ENCODE data around the gene TXNRD2. TPM values are rescaled to one million over a fixed set of nuclear protein-coding genes. Genes with fewer than 3 reads are reported as not detected.

TXNRD2 gene
- total and polyA plus RNA-seq, 2 donors (not counting 1 experiment from before 2014, with no cell fraction given) = 24.8 to 36.2 TPM

DNA sequence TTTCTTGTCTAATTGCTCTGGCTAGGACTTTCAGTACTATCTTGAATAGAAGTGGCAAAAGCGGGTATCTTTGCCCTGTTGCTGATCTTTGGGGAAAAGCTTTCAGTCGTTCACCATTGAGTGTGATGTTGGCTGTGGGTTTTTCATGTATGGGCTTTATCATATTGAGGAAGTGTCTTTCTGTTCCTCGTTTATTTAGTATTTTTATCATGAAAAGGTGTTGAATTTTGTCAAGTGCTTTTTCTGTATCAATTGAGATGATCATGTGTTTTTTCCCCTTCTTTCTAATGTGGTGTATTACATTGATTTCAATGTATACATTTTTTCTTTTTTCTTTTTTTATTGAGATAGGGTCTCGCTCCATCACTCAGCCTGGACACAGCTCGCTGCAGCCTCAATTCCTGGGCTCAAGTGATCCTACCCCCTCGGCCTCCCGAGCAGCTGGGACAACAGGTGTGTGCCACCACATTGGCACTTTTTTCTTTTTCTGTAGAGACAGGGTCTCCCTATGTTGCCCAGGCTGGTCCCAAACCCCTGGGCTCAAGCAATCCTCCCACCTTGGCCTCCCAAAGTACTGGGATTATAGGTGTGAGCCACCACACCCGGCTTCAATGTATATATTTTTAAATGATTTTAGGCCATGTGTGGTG, 81.6 kb downstream of the TXNRD2 start:
- Histone ChIP-seq H3K9me3 (ENCODE audit: control extremely low read depth in 1 of 3, control insufficient read depth in 2 of 3, insufficient read depth in 1 of 3, low read length in 2 of 3) (no peaks in the 10 kb centered on the region), H3K27ac (ENCODE audit: low read length in 2 of 2) (no peak overlapping the region), H3K79me2 (ENCODE audit: control insufficient read depth, insufficient read depth, low read length) (peaks cover 14% of the 10 kb centered on the region), H3K36me3 (replicated peaks in 1 of 2; ENCODE audit: control extremely low read depth in 1 of 2, control insufficient read depth in 1 of 2, extremely low read depth in 1 of 2, insufficient read depth in 2 of 2, low read length in 1 of 2) (no peaks in the 10 kb centered on the region), H3K27me3 (replicated peaks in 1 of 4; ENCODE audit: control extremely low read depth in 1 of 4, control insufficient read depth in 3 of 4, insufficient read depth in 4 of 4, low read length in 3 of 4) (no peaks in the 10 kb centered on the region), H3K4me2 (replicated peaks; ENCODE audit: low read depth, low read length, poor library complexity, severe bottlenecking) (no peak overlapping the region), H2AFZ (ENCODE audit: insufficient read depth, low read depth, low read length, poor library complexity, severe bottlenecking) (no peak overlapping the region), H3K4me1 (ENCODE audit: control insufficient read depth in 2 of 2, insufficient read depth in 2 of 2, low read length in 2 of 2) (peaks cover 9 to 12% of the 10 kb centered on the region in 2 donors), H3K4me3 (ENCODE audit: control extremely low read depth in 1 of 5, extremely low read depth in 1 of 5, insufficient read depth in 1 of 5, low read depth in 2 of 5, low read length in 4 of 5) (no peak overlapping the region), H3K9ac (ENCODE audit: low read length) (no peak overlapping the region), H4K20me1 (ENCODE audit: control insufficient read depth, insufficient read depth, low read length, poor library complexity, severe bottlenecking) (no peaks in the 10 kb centered on the region)
- no peak overlapping the region for H3K4me3 Mint-ChIP-seq
- H3K4me1 Mint-ChIP-seq = peaks cover 15% of the 10 kb centered on the region
- H3K27ac Mint-ChIP-seq = no peak overlapping the region
- DNase-seq (no peak), ATAC-seq (ENCODE audit: low read depth) (no peak)
- intact Hi-C loops (cut with micrococcal nuclease) = loop anchor here (10.0 kb wide), 1 partner anchor 225 kb away; the partner anchor contains the start of gene DGCR8
- ChIA-PET CTCF (interaction anchor here (1.1 kb wide), 1 partner anchor 11 kb away, joined by 3 read pairs; no protein-coding TSS in a partner anchor), POLR2A (no interaction called here)
- TF ChIP-seq, protein P1, sequence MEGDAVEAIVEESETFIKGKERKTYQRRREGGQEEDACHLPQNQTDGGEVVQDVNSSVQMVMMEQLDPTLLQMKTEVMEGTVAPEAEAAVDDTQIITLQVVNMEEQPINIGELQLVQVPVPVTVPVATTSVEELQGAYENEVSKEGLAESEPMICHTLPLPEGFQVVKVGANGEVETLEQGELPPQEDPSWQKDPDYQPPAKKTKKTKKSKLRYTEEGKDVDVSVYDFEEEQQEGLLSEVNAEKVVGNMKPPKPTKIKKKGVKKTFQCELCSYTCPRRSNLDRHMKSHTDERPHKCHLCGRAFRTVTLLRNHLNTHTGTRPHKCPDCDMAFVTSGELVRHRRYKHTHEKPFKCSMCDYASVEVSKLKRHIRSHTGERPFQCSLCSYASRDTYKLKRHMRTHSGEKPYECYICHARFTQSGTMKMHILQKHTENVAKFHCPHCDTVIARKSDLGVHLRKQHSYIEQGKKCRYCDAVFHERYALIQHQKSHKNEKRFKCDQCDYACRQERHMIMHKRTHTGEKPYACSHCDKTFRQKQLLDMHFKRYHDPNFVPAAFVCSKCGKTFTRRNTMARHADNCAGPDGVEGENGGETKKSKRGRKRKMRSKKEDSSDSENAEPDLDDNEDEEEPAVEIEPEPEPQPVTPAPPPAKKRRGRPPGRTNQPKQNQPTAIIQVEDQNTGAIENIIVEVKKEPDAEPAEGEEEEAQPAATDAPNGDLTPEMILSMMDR (IDR thresholded peaks at IDR 0.05) = no peak
- TF ChIP-seq EZH2 (IDR thresholded peaks at IDR 0.05; ENCODE audit: borderline replicate concordance, insufficient read depth, low read depth, low read length, poor library complexity, severe bottlenecking) = no peak
- 96% methylated on average over 4 of the region's 8 CpGs for WGBS (ENCODE audit: insufficient coverage)
- H3K27me3 Mint-ChIP-seq = no peaks in the 10 kb centered on the region
- H3K9me3 Mint-ChIP-seq (ENCODE audit: insufficient read depth) = no peaks in the 10 kb centered on the region

DNA sequence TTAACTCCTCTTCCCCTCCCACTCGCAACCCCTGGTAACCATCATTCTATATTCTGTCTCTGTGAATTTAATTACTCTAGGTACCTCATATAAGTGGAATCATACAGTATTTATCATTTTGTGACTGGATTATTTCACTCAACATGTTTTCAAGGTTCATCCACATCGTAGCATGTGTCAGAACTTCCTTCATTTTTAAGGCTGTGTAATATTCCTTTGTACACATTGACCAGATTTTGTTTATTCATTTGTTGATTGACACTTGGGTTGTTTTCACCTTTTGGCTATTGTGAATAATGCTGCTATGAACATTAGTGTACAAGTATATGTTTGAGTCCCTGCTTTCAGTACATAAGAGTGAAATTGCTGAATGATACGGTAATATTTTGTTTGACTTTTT, 84.2 kb downstream of the TXNRD2 start:
- H3K4me1 ChIP-seq (ENCODE audit: control insufficient read depth in 2 of 2, insufficient read depth in 2 of 2, low read length in 2 of 2) = peaks cover 21 to 26% of the 10 kb centered on the region in 2 donors
- DNase-seq (no peak), ATAC-seq (ENCODE audit: low read depth) (no peak)
- H3K4me2 ChIP-seq (replicated peaks; ENCODE audit: low read depth, low read length, poor library complexity, severe bottlenecking) = no peak overlapping the region
- TF ChIP-seq, protein P1 (IDR thresholded peaks at IDR 0.05) = no peak
- TF ChIP-seq EZH2 (IDR thresholded peaks at IDR 0.05; ENCODE audit: borderline replicate concordance, insufficient read depth, low read depth, low read length, poor library complexity, severe bottlenecking) = no peak
- no peak overlapping the region for H3K9ac ChIP-seq (ENCODE audit: low read length)
- H3K27ac ChIP-seq (ENCODE audit: low read length in 2 of 2) = peak overlapping the region in 1 of 2 donors; percentile 88
- Mint-ChIP-seq H3K27ac (peak overlapping the region; percentile 73), H3K4me3 (no peak overlapping the region), H3K4me1 (peaks cover 37% of the 10 kb centered on the region), H3K9me3 (ENCODE audit: insufficient read depth) (no peaks in the 10 kb centered on the region), H3K27me3 (no peaks in the 10 kb centered on the region)
- no peaks in the 10 kb centered on the region for H3K9me3 ChIP-seq (ENCODE audit: control extremely low read depth in 1 of 3, control insufficient read depth in 2 of 3, insufficient read depth in 1 of 3, low read length in 2 of 3)
- intact Hi-C loops (cut with micrococcal nuclease) = loop anchor here (10.0 kb wide), 1 partner anchor 227 kb away; the partner anchor contains the start of gene DGCR8
- WGBS (ENCODE audit: insufficient coverage) = no CpG with 5 or more reads among the region's 3 CpGs
- no peaks in the 10 kb centered on the region for H3K36me3 ChIP-seq (replicated peaks in 1 of 2; ENCODE audit: control extremely low read depth in 1 of 2, control insufficient read depth in 1 of 2, extremely low read depth in 1 of 2, insufficient read depth in 2 of 2, low read length in 1 of 2)
- POLR2A ChIA-PET = no interaction called here
- no peak overlapping the region for H3K4me3 ChIP-seq (ENCODE audit: control extremely low read depth in 1 of 5, extremely low read depth in 1 of 5, insufficient read depth in 1 of 5, low read depth in 2 of 5, low read length in 4 of 5)
- peaks cover 38% of the 10 kb centered on the region for H3K79me2 ChIP-seq (ENCODE audit: control insufficient read depth, insufficient read depth, low read length)
- peaks cover 12% of the 10 kb centered on the region for H4K20me1 ChIP-seq (ENCODE audit: control insufficient read depth, insufficient read depth, low read length, poor library complexity, severe bottlenecking)
- CTCF ChIA-PET = no interaction called here
- no peaks in the 10 kb centered on the region for H3K27me3 ChIP-seq (replicated peaks in 1 of 4; ENCODE audit: control extremely low read depth in 1 of 4, control insufficient read depth in 3 of 4, insufficient read depth in 4 of 4, low read length in 3 of 4)
- H2AFZ ChIP-seq (ENCODE audit: insufficient read depth, low read depth, low read length, poor library complexity, severe bottlenecking) = no peak overlapping the region
